NT2/D1 (cell line): ENCODE measurements around the gene KRT6A.

Experiments
- DNase-seq: peaks from one replicate; pipeline ENCODE4 v3.0.0-alpha.2; 2011; ENCODE audit warnings: low read depth, low spot score
- H3K27me3 ChIP-seq: 2 replicates; pipeline ENCODE4 v1.6.0; 2011; ENCODE audit warnings: mild to moderate bottlenecking; ENCODE audit not compliant: insufficient read length, insufficient read depth
- H3K36me3 ChIP-seq: 2 replicates; pipeline ENCODE4 v1.6.1; 2011; ENCODE audit warnings: mild to moderate bottlenecking, low read length, mixed read lengths; ENCODE audit not compliant: insufficient read depth, insufficient read length
- H3K4me1 ChIP-seq: 2 replicates; pipeline ENCODE4 v1.5.1; 2011; ENCODE audit not compliant: insufficient read depth, insufficient read length
- H3K4me3 ChIP-seq: 2 replicates; pipeline ENCODE4 v1.5.1; 2011; ENCODE audit warnings: low read depth; ENCODE audit not compliant: insufficient read length
- H3K9ac ChIP-seq: 2 replicates; pipeline ENCODE4 v1.6.0; 2011; ENCODE audit warnings: low read depth; ENCODE audit not compliant: insufficient read length
- H3K9me3 ChIP-seq: 2 replicates; pipeline ENCODE4 v1.5.1; 2011; ENCODE audit warnings: mild to moderate bottlenecking, low read length; ENCODE audit not compliant: insufficient read depth
- SUZ12 ChIP-seq: IDR thresholded peaks from 2 replicates; pipeline ENCODE4 v1.6.1; 2011; ENCODE audit not compliant: insufficient read length, insufficient read depth; ENCODE audit errors: extremely low read depth
- YY1 ChIP-seq: IDR thresholded peaks from 2 replicates; pipeline ENCODE4 v1.6.1; 2011; ENCODE audit not compliant: insufficient read length, insufficient read depth
- ZNF274 ChIP-seq: IDR thresholded peaks from 2 replicates; pipeline ENCODE4 v1.6.1; 2011; ENCODE audit warnings: mild to moderate bottlenecking, low read depth, low read length

KRT6A gene

DNA sequence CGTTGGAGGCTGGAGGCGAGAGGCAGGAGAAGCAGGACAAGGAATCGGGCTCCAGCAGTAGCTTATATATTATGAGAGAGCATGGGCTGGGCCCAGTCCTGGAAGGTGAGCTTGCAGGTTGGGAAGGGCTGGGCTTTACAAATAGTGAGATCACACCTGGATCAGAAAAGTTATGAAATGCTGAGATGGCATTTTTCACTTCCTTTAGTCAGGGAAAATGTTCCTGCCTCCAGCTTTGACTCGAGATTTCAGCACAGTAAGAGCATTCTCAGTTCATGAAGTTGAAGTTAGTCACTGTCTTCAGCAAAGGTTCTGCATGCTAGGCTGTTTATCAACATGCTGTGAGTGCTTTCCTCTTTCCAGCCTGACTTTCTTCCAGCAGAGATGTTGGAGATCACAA, 19.3 kb downstream of the KRT6A start, which contains the start of gene KRT6C:
KRT6C (minus strand) TSS at position 38 of the 400 bp plus-strand sequence. CDS start 68 bp downstream, outside the sequence.
- no peak for DNase-seq
- no peak within 1 kb of the TSS for H3K4me3 ChIP-seq
- H3K9me3 ChIP-seq: peaks cover 32% of the 10 kb centered on the region; the same call in 1 of the 2 replicates
- H3K9ac ChIP-seq: no peak within 1 kb of the TSS
- no peak for TF ChIP-seq SUZ12
- TF ChIP-seq YY1: no peak
- no peak for TF ChIP-seq ZNF274
- H3K4me1 ChIP-seq: no peaks in the 10 kb centered on the region
- H3K27me3 ChIP-seq: no peaks in the 10 kb centered on the region
- H3K36me3 ChIP-seq: no peaks in the 10 kb centered on the region

DNA sequence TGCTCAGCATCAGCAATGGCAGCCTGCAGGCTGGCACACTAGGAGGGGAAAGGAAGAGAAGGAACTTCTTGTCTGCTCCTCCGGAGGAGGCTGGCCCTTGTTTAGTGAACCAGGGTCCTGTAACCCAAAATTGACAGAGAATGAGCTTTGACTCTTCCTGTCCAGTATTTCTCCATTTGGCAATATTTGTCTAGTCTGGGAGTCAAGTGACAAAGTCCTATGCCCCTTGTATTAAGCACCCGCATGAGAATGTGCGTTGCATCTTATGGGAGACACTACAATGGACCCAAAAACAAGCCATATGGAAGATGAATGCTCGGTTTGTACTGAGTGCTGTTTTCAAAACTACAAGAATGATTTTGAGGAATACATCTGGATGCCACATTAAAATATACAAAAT, 23.2 kb downstream of the KRT6A start:
- DNase-seq: no peak
- TF ChIP-seq ZNF274 (no peak), YY1 (no peak), SUZ12 (no peak)
- Histone ChIP-seq H3K9me3 (peaks cover 5% of the 10 kb centered on the region; the same call in 1 of the 2 replicates), H3K36me3 (no peaks in the 10 kb centered on the region), H3K9ac (no peak overlapping the region), H3K4me1 (no peaks in the 10 kb centered on the region), H3K4me3 (no peak overlapping the region), H3K27me3 (no peaks in the 10 kb centered on the region)

DNA sequence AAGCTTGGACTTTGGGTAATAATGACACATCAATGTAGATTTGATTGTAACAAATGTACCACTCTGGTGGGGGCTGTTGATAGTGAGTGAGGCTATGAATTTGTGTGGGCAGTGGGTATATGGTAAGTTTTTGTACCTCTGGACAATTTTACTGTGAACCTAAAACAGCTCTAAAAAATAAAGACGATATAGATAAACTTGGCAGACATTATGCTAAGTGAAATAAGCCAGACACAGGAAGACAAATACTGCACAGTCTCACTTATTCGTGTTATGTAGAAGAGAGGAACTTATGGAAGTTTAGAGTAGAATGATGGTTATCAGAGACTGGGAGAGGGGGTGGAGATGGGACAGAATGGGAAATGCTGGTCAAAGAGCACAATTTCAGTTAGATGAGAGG, 28.2 kb downstream of the KRT6A start:
- no peak overlapping the region for H3K9ac ChIP-seq
- H3K4me1 ChIP-seq: no peaks in the 10 kb centered on the region
- H3K27me3 ChIP-seq: no peaks in the 10 kb centered on the region
- no peaks in the 10 kb centered on the region; the same call in 1 of the 2 replicates for H3K9me3 ChIP-seq
- TF ChIP-seq SUZ12 (no peak), ZNF274 (no peak), YY1 (no peak)
- DNase-seq: no peak
- H3K4me3 ChIP-seq: no peak overlapping the region
- no peaks in the 10 kb centered on the region for H3K36me3 ChIP-seq

DNA sequence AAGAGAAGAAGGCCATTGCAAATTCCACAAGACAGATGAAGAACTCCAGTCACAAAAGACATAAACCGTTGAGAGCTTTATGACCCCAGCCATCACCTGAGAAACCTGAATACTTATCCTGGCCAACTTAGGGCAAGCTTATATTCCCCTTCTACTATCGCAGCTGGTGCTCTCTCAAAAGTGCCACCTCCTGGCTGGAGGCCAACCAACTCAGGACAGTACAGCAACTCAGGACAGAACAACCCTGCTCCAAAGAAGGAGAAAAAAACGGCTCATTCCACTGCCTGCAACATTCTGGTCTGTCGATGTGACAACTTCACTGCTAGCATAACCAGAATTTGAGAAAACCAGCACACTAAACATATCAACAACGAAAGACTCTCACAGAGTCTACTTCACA, 31.4 kb downstream of the KRT6A start:
- no peak overlapping the region for H3K4me3 ChIP-seq

DNA sequence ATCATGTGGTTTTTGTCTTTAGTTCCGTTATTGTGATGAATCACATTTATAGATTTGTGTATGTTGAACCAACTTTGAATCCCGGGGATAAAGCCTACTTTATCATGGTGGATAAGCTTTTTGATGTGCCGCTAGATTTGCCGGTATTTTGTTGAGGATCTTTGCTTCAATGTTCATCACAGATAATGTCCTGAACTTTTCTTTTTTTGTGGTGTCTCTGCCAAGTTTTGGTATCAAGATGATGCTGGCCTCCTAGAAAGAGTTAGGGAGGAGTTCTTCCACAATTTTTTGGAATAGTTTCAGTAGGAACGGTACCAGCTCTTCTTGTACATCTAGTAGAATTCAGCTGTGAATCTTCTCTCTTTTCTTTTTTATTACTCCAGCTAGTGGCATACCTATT, 34.2 kb downstream of the KRT6A start:
- no peaks in the 10 kb centered on the region for H3K27me3 ChIP-seq
- H3K36me3 ChIP-seq: no peaks in the 10 kb centered on the region
- DNase-seq: no peak
- no peaks in the 10 kb centered on the region for H3K4me1 ChIP-seq
- H3K9ac ChIP-seq: no peak overlapping the region
- H3K4me3 ChIP-seq: no peak overlapping the region
- TF ChIP-seq ZNF274: no peak
- no peaks in the 10 kb centered on the region; the same call in 1 of the 2 replicates for H3K9me3 ChIP-seq

More for the DNA sequence above, 31.4 kb downstream of the KRT6A start:
- Histone ChIP-seq H3K9me3 (no peaks in the 10 kb centered on the region; the same call in 1 of the 2 replicates), H3K4me1 (no peaks in the 10 kb centered on the region), H3K9ac (no peak overlapping the region), H3K36me3 (no peaks in the 10 kb centered on the region), H3K27me3 (no peaks in the 10 kb centered on the region)
- DNase-seq: no peak
- no peak for TF ChIP-seq ZNF274
- TF ChIP-seq SUZ12: no peak
- no peak for TF ChIP-seq YY1

DNA sequence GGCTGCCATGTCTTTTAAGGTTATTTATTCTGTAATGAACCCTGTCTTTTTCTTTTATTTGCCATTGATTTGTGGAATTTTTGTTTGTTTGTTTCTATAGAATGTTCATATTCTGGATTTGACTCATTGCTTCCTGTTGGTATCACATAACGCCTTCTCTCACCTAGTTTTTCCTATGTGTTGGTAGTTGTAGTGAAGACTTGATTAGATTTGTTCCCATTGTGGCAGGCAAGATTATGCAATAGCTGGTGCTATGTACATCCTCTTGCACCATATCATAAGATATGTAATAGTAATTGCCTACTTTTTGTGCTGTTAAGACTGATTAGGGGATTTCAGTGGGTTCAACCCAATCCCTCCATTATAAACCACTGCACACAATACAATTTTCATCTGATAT, 37.2 kb downstream of the KRT6A start:
- no peak for DNase-seq
- Histone ChIP-seq H3K4me3 (no peak overlapping the region), H3K9ac (no peak overlapping the region), H3K27me3 (no peaks in the 10 kb centered on the region), H3K9me3 (no peaks in the 10 kb centered on the region; the same call in 1 of the 2 replicates), H3K36me3 (no peaks in the 10 kb centered on the region), H3K4me1 (no peaks in the 10 kb centered on the region)
- TF ChIP-seq ZNF274 (no peak), YY1 (no peak), SUZ12 (no peak)

DNA sequence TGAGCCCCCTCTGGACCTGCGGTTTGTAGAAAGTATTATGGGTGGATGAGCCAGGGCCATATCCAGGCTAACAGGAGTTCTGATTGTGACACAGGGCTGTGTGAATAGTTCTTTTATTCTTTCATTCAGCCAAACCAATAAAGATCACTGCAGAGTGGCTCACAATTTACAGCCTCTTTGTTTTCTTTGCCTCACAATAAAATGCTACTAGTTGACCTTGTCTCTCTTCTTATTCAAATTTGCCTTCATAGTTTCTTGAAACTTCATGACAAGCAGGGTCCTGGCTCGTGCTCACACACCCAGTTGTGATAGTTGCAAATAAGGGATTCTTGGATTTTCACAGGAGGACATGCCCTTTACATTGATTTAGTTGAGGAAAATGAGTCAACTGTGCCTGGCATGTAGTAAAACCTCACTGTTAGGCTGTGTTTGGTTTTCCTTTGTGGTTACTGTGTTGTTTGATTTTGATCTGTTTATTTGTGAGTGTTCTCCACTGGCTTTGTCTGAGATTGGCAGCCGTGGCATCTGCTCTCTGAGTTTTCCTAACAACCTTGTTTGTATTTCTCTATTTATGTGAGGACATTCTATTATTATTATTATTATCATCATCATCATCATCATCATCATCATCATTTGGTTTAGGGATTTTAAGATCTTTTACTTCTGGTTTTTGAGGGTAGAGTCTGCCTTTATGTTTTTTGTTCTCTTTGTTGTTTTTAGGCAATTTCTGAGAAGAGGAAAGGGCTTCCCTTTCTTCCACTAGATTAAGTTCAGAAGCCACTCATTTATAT, 38.5 kb downstream of the KRT6A start:
- no peaks in the 10 kb centered on the region for H3K36me3 ChIP-seq
- H3K9ac ChIP-seq: no peak overlapping the region
- peak; percentile 13 for DNase-seq
- H3K4me1 ChIP-seq: no peaks in the 10 kb centered on the region
- no peak overlapping the region for H3K4me3 ChIP-seq
- no peaks in the 10 kb centered on the region for H3K27me3 ChIP-seq
- no peak for TF ChIP-seq SUZ12
- TF ChIP-seq ZNF274: no peak
- no peak for TF ChIP-seq YY1
- H3K9me3 ChIP-seq: no peaks in the 10 kb centered on the region
